ENCODE results near the gene DMXL2.
A peak's percentile ranks its signal among the peaks of the same experiment; 100 is the strongest.
"Not testable (repeated sequence)": the region's sequence is repeated elsewhere in the genome, so short reads cannot be mapped to it uniquely, and the experiment has no call there.

The DMXL2 gene

GRCh38 chr15:51568939-51569784 lies 53.4 kb downstream of the DMXL2 start:
- DNase-seq, result not testable (repeated sequence)

DNA sequence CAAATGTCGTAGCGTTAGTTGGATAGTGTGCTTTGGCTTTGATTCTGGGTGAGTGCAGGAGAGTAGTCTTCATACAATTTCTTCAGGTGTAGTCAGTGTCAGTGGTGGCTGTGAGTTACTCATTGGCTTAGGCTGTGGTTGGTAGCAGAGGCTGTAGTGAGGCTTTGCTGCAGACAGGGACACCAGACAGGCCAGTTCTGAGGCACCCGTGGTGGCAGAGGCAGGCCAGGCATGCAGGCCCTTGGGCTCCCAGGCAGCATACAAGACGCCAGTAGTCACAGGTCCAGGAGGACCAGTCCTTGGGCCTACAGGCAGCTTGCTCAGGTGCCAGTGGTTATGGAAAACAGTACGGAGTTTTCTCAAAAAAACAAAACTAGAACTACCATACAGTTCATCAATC lies 61.3 kb downstream of the DMXL2 start:
- no peak for DNase-seq

DNA sequence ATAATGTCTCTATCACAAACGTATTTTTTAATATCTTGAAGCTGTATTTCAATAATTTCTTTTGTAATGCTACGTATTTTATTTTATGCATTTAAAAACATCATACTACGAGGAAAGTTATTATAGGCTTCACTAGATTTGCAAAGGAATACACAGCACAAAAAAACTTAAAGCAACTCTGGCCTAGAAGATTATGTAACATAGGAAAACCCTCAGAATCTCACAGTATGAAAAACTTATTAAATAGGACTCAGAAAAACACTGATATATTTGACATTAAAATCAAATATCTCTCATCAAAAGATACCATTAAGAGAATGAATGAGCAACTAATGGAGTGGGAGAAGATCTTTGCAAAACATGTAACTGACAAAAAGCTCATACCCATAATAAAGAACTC lies 63.7 kb downstream of the DMXL2 start:
- no peak for DNase-seq

GRCh38 chr15:51558411-51558810 lies 64.2 kb downstream of the DMXL2 start:
- no peak for DNase-seq

GRCh38 chr15:51550841-51551240 lies 71.7 kb downstream of the DMXL2 start:
- no peak for DNase-seq

DNA sequence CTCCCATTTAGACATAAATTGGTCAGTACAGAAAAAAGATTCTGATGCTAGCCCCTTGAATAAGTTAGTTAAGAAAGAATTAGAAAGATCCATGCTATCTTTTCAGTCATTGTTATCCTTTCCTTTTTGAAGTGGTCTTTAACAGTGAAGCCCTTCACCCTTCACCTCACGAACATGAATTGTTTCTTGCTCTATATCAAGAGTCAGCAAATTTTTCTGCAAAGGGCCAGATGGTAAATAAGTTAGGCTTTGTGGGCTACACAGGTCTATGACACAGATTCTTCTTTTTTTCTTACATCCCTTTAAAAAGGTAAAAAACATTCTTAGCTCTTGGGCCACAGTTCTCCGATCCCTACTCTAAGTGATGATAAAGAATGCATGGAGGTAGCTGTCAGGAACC lies 74.9 kb downstream of the DMXL2 start:
- DNase-seq, result no peak

DNA sequence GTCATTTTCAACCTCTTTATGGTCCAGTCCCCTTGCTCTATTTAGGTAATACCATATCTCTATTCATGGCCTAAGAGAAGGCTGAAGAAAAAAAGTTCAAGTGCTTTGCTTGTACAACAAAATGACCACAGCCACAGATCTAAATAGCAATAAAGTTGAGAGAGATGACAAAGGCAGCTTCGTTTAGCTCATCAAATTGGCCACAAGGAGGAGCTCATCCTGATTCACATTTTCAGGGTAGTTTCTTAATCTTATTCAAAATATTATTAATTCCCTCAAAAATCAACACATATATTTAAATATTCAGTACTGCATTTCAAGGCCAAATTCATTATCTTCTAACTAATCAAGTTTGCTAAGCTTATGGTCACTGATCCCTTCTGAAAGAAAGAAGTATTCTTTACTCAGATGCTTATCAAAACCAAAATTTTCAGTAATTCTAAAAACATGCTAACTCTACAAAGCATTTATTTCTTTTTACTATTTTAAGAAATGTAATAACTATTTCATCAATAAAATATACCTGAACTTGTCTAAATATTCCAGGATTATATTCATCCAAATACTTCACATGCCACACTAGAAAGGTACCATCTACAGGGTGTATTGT lies 85.5 kb downstream of the DMXL2 start:
- peak; percentile 12 for DNase-seq

- DNase-seq, result peak; percentile 9
Measured at GRCh38 chr15:51533672-51534398, 88.7 kb downstream of the DMXL2 start.

DNA sequence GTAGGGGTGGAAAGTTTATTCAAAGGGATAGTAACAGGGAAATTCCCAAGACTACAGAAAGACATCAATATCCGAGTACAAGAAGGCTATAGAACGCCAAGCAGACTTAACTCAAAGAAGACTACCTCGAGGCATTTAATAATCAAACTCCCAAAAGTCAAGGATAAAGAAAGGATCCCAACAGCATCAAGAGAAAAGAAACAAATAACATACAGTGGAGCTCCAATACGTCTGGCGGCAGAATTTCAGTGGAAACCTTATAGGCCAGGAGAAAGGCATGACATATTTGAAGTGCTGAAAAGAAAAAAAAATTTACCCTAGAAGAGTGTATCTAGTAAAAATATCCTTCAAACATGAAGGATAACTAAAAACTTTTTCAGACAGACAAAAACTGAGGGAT lies 95.6 kb downstream of the DMXL2 start:
- DNase-seq, result no peak

- DNase-seq, result no peak
Measured at GRCh38 chr15:51524376-51524775, 98.2 kb downstream of the DMXL2 start.

DNA sequence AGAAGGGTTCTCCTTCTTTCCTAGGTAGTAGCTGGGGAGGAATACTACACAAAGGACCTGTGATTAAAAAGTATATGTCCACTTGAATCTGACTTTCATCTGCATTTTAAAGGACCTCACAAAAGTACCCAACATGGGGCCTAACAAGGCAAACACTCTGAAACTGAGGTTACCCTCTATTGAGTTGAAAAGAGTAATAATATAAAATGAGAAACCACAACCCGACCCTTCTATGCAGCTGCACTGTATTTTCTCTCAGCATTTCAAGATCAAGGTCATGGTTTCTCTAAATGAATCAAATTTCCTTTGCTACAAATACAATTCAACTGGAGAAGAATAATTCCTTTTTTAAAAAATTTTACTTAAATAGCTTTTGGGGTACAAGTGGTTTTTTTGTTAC lies 106.3 kb downstream of the DMXL2 start:
- no peak for DNase-seq

- no peak for DNase-seq
Measured at GRCh38 chr15:51505251-51505650, 117.3 kb downstream of the DMXL2 start.

GRCh38 chr15:51503003-51503402 lies 119.6 kb downstream of the DMXL2 start:
- DNase-seq, result no peak

DNA sequence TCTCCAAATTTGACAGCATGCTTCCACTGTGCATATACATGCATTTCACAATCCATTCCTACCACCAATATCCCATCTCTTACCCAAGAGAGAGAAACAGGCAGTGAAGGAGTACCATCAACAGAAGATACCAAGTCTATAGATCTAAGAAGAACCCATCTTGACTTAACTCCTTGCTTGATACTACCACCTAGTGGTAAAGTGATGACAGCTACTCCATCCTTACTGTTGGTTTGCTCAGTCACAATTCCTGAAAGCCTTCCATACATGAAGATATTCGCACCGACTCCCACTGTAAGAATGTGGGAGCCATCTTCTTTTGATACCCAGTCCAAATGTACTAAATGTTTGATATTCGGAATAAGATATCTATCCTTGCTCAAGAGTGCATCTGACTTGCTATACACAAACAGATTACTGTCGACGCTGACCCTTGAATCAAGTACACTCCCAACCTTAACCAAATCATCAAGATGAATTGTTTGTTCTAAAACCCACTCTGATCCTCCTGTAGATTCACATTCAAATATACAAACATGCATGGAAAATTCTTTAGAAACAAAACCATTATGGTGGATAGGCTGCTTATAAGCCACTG lies 123.1 kb downstream of the DMXL2 start:
- DNase-seq, result peak; percentile 41

DNA sequence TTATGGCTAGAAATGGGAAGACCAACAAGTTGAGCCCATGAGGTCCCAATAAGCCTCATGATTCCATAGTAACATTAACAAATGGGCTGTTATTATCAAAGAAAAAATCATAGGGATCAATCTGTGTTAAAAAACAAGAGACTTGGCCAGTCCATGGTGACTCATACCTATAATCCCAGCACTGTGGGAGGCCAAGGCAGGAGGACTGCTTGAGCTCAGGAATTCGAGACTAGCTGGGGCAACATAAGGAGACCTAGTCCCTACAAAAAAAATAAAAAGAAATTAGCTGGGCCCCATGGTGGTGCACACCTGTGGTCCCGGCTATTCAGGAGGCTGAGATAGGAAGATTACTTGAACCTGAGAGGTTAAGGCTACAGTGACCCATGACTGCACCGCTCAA lies 124.8 kb downstream of the DMXL2 start:
- DNase-seq, result peak; percentile 12

DNA sequence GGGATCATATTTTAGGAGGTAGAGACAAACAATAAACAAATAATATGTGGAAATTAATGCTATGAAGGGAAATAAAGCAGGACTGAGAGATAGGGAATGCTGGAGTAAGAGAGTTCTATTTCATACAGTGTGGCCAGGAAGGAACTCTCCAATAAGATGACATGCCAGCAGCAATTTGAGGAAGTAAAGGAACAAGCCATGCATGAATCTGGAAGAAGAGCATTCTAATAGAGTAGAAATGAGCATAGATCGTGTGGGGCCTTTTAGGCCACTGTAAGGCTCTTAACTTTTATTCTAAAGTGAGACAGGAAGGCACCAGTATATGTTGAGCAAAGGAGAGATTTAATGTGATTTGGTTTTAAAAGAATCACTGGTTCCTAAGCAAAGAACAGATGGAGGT lies 126.3 kb downstream of the DMXL2 start:
- DNase-seq, result no peak

DNA sequence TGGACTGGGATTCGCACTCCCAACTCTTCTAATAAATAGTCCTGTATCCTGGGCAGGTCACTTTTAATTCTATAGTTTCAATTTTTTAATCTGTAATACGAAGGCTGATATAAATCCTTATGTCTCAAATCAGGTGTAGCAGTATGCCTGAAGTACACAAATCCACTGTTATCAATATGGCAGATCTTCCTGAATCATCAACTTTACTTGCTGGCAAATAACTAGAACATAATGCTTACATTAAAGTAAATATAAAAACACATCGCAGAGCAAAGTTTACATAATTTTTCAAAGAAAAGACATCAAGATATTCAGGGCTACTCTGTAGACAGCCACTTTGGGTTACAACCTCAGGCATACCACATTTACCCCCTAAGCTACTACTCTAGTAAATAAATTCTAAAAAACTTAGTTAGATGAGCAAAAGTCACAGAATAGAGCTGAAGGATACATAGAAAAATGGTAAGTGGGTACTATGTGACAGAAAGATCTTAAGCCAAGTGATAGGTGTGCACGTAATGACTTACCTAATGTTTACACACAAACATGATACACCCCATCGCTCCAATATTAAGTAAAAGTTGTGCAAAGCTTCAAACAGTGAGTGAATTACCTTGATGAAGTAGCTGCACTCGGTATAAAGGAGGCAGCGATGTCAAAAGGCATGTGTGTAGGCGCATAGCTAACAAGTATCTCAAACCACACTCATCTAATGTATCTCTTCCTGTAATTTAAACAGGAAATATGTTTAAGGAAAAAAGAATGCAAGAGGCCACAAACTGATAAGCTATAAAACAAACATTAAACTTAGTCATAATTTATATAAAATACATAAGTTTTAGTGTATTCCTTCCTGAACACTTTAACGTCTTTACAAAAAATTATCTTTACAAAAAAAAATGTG lies 127.9 kb downstream of the DMXL2 start:
- peak; percentile 57 for DNase-seq

GRCh38 chr15:51493892-51494291 lies 128.7 kb downstream of the DMXL2 start:
- DNase-seq, result peak; percentile 4

- DNase-seq, result no peak
Measured at GRCh38 chr15:51492528-51492927, 130.0 kb downstream of the DMXL2 start.

DNA sequence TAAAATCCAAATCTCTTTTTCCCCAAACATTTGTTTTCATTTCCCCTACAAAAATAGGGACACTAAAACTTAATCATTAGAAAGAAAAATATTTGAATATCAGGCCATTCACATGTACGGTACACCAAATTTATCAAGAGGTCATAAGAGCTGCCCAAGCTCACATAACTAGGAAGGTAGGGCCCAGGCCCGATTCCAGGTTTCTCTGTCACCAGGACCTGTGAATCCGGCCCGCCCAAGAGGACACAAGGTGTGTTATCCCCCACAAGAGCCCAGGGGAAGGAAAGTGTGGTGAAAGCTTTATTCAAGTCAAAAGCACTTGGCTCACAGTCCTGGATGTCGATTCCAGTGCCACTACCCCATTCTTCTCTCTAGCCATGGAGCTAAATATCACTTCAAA lies 130.6 kb downstream of the DMXL2 start:
- no peak for DNase-seq

- DNase-seq, result no peak
Measured at GRCh38 chr15:51484781-51485180, 137.8 kb downstream of the DMXL2 start.

DNA sequence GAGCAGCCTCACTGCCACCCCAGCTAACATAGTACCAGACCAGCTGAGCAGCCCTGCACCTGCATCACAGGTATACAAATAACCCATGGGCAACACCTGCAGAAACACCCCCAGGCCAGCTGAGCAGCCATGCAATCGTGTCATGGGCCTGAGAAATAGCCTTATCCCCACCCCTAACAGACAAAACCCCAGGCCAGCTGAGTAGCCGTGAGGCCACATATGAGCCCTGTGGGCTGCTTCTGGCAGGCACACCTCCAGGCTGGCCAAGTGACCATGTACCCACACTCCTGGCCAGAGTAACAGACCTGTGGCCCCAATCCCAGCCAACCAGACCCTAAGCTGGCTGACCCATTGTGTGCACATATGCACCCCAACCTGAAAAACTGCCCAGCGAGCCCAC lies 138.6 kb downstream of the DMXL2 start:
- no peak for DNase-seq

Measured in EL (cell line).